ENCODE data around the gene BSDC1. TPM values are rescaled to one million over a fixed set of nuclear protein-coding genes. Genes with fewer than 3 reads are reported as not detected.

The BSDC1 gene
- total and polyA plus RNA-seq, 10 of the 15 experiments (the other 5 are each of a cell fraction or from before 2014, with no cell fraction given), result 3.0 to 39.7 (median 22.8) TPM

GRCh38 chr1:32342704-32343103 is 51.5 kb downstream of the BSDC1 start (continued):
- TF ChIP-seq SMAD1 (IDR thresholded peaks at IDR 0.05; ENCODE audit: low read depth, partially characterized antibody) (no peak), KAT2A (conservative IDR thresholded peaks at IDR 0.05; ENCODE audit: control insufficient read depth, low read depth, low read length) (no peak), YY1 (IDR thresholded peaks at IDR 0.05; ENCODE audit: low read depth, low read length) (no peak), USF2 (IDR thresholded peaks at IDR 0.05; ENCODE audit: borderline replicate concordance, low read depth, low read length) (no peak), MEF2B (IDR thresholded peaks at IDR 0.05; ENCODE audit: partially characterized antibody, poor library complexity, severe bottlenecking) (no peak)

- no peaks in the 10 kb centered on the region; the same call in 1 of the 2 replicates for H3K79me2 ChIP-seq (ENCODE audit: control insufficient read depth, insufficient read depth, low read length)
- no peak overlapping the region; the same call in 1 of the 2 replicates for H3K9ac ChIP-seq (ENCODE audit: control insufficient read depth, insufficient read depth, low read length)
- H3K27me3 ChIP-seq (replicated peaks in 1 of 2; ENCODE audit: control insufficient read depth in 2 of 2, insufficient read depth in 2 of 2, low read length in 1 of 2), result no peaks in the 10 kb centered on the region
- TF ChIP-seq EED (IDR thresholded peaks at IDR 0.05; ENCODE audit: low read depth) (peak; percentile 31; the same call in 1 of the 2 replicates), SKIL (IDR thresholded peaks at IDR 0.05; ENCODE audit: low read depth, poor library complexity, severe bottlenecking) (no peak), RELB (IDR thresholded peaks at IDR 0.05; ENCODE audit: low read depth) (peak; percentile 54; the same call in 1 of the 2 replicates), MLLT1 (IDR thresholded peaks at IDR 0.05) (peak; percentile 86; the same call in 1 of the 2 replicates), ATF7 (IDR thresholded peaks at IDR 0.05; ENCODE audit: low read depth) (0 out of 2 replicates have a peak, but pooled peaks have one; percentile 27), IKZF1 (conservative IDR thresholded peaks at IDR 0.05) (peak; percentile 67), IKZF2 (IDR thresholded peaks at IDR 0.05) (peak in 1 of 2 experiments; percentile 52; a peak in 2 of 4 replicates), TCF7 (IDR thresholded peaks at IDR 0.05; ENCODE audit: borderline replicate concordance) (no peak)
- H3K36me3 ChIP-seq (ENCODE audit: control insufficient read depth in 2 of 2, insufficient read depth in 2 of 2, low read length in 1 of 2), result no peaks in the 10 kb centered on the region
- peak overlapping the region; percentile 21 for H3K4me2 ChIP-seq (ENCODE audit: control insufficient read depth, insufficient read depth)
- ChIA-PET SMC1A (ENCODE audit: uncharacterized antibody, unreplicated experiment) (interaction anchor here (1.0 to 1.2 kb wide), 2 partner anchors 9 to 22 kb away, joined by 3 read pairs; no protein-coding TSS in a partner anchor), POLR2A (interaction anchor here (1.2 to 1.5 kb wide), 2 partner anchors 13 to 83 kb away, joined by 3 read pairs; no protein-coding TSS in a partner anchor), CTCF (interaction anchor here (0.9 to 1.5 kb wide), 4 partner anchors 9 to 179 kb away, joined by 3 read pairs; no protein-coding TSS in a partner anchor), RAD21 (ENCODE audit: unreplicated experiment) (interaction anchor here (1.3 kb wide), 1 partner anchor 11 kb away, joined by 3 read pairs; no protein-coding TSS in a partner anchor)
- intact Hi-C loops (cut with micrococcal nuclease; ENCODE audit: unreplicated experiment) (no loop called here), in situ Hi-C loops (cut with MboI) (no loop called here)
- H3K4me1 ChIP-seq (ENCODE audit: control insufficient read depth, insufficient read depth, low read length), result peaks cover 48% of the 10 kb centered on the region
- no peak overlapping the region for H2AFZ ChIP-seq (ENCODE audit: control insufficient read depth, low read depth, low read length)
- ATAC-seq (no peak), FAIRE-seq (no peak), DNase-seq (ENCODE audit: low read depth, low spot score) (no peak)
- WGBS (ENCODE audit: insufficient coverage, insufficient replicate concordance, low lambda C conversion rate, missing lambda C conversion rate), result 54% methylated on average over 5 of the region's 5 CpGs
- no peaks in the 10 kb centered on the region for H4K20me1 ChIP-seq (ENCODE audit: control insufficient read depth, insufficient read depth)
- H3K4me3 ChIP-seq, result no peak overlapping the region; the same call in 1 of the 2 replicates
- no TSS peak for BruUV-seq (replicated peaks)
- no peaks in the 10 kb centered on the region for H3K9me3 ChIP-seq (replicated peaks; ENCODE audit: control insufficient read depth, insufficient read depth, low read length)
- no peak overlapping the region for H3K27ac ChIP-seq (ENCODE audit: control insufficient read depth, insufficient read depth)
Measured at GRCh38 chr1:32341971-32342370, 52.3 kb downstream of the BSDC1 start.

All from GM12878 (cell line).